Measurements from ENCODE around the gene MGP.

DNA sequence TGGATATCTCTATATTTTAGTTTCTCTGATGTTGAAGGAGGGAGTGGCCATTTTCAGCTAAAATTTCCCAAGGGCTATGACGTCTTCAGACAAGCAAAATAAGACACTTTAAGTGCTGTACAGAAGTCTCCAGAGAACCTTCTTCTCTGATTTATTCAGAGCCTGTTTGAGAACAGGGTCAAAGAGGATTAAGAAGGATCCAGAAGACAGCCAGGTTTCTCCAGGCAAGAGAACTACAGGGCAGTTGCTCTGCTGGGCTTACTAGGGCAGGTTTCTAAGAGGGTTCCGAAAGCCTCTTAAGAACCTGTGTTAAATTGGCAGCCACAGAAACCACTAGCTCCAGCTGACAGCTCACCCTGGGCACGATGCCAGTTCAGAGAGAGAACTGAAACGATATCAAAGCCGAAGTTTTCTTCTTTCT, 1.2 kb downstream of the MGP start:
- TF ChIP-seq, protein P1, sequence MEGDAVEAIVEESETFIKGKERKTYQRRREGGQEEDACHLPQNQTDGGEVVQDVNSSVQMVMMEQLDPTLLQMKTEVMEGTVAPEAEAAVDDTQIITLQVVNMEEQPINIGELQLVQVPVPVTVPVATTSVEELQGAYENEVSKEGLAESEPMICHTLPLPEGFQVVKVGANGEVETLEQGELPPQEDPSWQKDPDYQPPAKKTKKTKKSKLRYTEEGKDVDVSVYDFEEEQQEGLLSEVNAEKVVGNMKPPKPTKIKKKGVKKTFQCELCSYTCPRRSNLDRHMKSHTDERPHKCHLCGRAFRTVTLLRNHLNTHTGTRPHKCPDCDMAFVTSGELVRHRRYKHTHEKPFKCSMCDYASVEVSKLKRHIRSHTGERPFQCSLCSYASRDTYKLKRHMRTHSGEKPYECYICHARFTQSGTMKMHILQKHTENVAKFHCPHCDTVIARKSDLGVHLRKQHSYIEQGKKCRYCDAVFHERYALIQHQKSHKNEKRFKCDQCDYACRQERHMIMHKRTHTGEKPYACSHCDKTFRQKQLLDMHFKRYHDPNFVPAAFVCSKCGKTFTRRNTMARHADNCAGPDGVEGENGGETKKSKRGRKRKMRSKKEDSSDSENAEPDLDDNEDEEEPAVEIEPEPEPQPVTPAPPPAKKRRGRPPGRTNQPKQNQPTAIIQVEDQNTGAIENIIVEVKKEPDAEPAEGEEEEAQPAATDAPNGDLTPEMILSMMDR (IDR thresholded peaks at IDR 0.05; ENCODE audit: low read depth, low read length), result no peak
- TF ChIP-seq, protein P2, sequence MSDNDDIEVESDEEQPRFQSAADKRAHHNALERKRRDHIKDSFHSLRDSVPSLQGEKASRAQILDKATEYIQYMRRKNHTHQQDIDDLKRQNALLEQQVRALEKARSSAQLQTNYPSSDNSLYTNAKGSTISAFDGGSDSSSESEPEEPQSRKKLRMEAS (IDR thresholded peaks at IDR 0.05; ENCODE audit: low read depth, low read length), result no peak
- no peak for TF ChIP-seq POLR2A (IDR thresholded peaks at IDR 0.05; ENCODE audit: extremely low read depth, insufficient read length)
